Ammon's horn (tissue), 1 donor: ENCODE data around the gene LGR5.

ENCODE experiments used
- DNase-seq: peaks from one replicate; pipeline ENCODE4 v3.0.0-alpha.2; 2016; ENCODE audit warnings: low spot score

LGR5 gene

DNA sequence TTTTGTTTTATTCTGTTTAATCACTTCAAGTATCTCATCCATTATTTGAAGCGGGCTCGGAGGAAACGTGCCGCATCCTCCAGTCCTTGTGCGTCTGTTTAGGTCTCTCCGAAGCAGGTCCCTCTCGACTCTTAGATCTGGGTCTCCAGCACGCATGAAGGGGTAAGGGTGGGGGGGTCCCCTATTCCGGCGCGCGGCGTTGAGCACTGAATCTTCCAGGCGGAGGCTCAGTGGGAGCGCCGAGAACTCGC, 311 bp upstream of the LGR5 start:
- DNase-seq = no peak

DNA sequence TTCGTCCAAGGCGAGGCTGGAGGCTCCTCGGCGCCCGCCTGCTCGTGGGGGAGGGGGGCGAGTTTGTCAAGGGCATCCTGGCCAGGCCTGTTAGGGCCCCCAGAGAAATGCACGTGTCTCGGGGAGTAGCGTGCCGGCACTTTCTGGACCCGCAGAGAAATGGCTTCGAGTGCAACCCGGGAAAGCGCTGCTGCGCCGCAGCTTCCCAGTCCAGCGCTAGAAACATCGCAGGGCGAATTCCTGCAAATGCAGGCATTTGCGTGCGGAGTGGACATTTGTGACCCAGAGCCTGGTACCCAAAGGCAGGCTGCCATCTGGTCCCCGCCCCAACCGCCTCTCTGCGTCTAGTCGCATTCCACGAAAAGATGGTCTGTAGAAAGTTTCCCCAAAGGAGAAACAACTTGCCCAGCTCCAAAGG, 756 bp downstream of the LGR5 start:
- DNase-seq = no peak

DNA sequence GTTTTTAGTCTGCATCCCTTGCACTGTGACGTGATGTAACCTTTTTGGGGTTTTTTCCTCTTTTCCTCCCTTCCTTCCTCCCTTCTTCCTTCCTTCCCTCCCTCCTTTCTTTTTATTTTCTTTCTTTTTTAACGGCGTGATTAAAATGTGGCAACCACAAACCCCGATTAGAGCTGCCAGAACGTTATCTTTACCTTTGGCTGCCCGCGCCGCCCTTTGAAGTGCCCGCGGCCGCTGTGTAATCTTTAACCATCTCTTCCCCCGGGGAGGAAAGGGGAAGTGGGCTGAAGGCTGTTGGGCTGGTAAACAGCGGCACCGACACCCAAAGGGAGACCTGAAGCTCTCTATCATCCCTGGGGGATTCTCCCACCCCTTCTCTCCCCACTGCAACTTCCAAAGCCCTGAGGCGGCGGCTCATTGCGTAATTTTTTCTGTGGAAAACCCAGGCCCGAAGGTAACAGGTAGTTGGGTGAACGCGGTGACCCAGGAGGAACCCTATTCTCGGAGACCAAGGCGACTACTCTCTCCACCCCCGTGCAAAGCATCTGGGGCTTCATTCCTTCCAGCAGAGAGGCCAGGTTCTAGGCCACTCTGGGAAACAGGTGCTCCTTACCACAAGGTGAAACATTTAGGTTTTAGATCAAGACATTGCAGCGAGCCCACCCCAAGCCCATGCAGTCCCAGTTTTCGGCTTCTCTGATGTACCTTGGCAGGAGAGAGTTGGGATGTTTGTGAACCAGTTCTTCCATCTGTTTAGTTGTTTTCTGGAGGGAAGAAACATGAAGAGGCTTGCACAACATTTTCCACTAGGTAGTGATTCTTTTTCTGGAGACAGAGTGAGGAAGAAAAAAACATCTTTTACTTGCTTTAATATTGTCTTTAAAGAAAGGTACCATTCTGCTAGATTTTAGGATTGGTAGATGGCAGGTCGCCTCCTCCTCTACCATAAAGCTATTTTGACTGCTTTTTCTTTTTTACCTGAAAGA, 1.5 kb downstream of the LGR5 start:
- no peak for DNase-seq

DNA sequence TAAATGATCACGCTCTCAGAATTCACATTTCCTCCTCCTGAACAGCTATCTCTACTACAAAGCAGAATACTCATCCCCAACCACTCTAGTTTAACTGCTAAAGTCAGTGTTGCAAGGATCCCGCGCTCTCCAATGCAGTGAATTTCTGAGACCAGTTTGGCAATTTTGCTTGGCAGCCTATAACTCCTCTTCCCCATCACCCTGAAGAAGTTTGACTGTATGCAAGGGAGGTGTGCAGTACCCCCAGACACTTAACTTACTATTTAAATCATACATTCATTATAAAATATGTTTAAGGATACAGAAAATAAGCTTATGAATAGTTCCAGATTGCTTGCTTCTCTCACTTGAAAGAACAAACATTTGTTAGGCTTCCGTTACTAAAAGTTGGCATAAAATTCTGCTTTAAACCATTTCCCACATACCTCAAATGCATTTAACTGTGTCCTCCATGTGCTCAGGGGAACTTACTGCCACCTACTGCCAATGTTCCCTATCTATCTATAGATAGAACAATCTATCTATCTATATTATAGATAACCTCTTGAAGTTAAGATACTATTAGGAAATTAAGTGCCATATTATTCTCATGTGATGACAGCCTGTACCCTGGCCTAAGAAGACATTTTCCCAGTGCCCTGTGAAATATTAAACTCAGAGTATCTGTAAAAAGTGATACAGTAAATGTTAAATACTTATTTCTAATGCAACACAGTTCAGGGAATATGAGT, 2.4 kb downstream of the LGR5 start:
- DNase-seq = no peak

DNA sequence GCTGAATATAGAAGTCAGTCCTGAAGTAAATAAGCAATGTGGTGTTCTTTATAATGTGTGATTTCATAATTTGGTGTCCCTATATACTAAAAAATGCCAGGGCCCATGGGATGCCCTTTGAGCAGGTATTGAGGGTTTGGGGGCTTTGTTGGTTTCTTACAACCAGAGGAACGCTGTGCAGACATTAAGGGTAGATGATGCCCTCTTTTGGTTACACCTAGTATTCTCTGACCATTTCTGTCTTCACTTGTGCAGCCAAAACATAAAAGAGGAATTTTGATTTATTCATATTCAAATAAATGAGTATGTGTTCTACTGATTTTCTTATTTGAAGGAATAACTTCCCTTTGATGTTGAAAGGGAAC, 3.0 kb downstream of the LGR5 start:
- no peak for DNase-seq

DNA sequence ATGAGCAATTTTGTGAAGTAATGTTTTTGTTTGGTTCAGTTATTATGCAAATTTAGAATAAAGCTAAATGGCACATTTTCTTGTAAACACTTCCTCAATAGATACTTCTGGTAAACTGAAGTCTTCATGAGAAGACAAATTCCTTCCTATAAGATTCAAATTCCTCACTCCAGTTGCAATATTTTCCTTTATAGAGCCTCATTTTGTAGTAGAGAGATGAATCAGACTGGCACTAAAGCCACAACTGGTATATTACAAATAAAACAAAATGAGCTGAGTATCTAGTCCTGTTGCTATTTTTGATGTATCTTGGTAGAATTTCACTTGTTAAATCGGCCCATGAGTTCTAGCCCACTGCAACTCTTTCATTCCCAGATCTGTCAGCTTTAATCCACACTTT, 5.5 kb downstream of the LGR5 start:
- no peak for DNase-seq

DNA sequence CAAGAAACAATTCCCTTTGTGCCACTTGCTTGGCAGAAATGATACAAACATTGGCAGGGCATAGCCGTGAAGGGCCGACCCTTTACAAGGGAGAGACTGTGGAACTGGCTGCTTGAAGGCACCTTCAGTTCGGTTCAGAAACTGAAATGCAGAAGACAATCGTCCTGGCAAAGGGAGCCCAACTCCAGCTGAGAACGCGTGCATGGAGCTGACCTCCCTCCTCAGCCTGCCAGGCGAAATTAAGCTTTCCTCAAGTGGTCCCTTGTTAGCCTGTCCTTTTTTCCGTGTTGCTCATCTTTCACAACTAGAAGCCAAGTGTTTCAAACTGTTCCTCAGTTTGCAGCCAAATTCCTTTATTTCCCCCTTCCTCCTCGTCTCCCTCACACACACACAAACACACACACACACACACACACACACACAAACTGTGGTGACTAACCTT, 8.1 kb downstream of the LGR5 start:
- DNase-seq = peak; percentile 67

DNA sequence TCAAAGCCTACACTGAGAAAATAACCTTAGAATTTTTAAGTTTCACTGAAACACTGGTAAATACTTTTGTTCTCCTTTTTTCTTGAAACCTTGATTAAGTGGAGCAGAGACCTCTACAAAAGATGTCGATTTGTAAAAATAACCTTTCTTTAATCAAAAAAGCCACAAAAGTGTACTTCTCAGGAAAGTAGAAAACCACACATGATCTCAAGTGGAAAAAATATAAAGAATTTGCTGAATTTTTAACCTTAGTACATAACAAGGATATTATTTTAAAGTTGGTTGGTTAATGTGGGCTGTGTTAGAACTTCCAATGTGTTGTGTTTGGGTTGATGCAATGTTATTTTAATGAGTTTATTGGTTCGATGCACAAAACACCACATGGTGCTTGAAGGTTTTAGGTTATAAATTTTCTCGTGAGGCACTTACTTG, 8.6 kb downstream of the LGR5 start:
- no peak for DNase-seq

DNA sequence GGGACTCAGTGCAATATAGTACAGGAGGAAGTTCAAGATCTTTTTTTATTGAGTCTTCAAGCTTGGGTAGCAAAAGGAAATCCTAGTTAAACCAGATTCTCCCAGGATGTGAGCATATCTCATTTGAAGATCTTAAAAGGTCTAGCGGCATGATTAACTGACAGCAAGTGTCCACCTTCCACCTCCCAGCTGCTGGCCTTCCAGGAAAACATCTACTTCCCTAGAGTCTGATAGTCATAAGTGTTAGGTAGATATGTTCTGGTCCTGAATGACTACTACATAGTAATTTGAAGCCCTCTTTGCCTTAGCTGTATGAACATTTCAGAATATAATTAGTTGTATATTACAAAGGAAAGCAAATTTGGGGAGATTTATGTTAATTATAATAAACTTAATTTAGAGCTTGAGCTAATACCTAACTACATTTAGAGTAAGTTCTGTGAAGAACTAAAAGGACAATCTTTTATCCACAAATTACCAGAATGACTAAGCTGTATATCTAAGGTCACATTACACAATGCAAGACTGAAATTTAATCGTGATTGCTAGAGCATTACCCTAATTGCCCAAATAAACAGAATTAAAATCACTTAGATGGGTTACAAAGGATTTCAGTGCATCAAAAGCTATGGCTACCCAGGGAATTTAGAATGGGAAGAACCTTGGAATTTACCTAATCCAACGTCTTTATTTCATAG, 9.9 kb downstream of the LGR5 start:
- no peak for DNase-seq

DNA sequence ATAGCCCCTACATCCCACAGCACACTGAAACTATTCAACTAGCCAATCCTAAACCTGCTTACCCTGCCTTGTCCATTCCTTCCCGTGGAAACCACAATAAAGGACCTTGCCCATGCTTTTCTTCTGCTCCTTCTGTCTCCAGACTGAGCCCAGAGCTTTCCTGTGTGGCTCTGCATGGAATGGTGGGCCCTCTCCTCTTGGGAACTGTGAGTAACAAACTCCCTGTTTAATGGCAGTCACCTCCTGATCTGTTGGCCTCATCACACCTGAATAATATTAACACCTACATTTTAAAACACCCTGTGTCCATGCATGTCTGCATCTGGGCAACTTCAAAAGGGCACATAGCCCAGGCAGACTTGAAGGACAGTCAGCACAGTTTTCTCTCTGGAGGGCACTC, 12.4 kb downstream of the LGR5 start:
- DNase-seq = no peak

DNA sequence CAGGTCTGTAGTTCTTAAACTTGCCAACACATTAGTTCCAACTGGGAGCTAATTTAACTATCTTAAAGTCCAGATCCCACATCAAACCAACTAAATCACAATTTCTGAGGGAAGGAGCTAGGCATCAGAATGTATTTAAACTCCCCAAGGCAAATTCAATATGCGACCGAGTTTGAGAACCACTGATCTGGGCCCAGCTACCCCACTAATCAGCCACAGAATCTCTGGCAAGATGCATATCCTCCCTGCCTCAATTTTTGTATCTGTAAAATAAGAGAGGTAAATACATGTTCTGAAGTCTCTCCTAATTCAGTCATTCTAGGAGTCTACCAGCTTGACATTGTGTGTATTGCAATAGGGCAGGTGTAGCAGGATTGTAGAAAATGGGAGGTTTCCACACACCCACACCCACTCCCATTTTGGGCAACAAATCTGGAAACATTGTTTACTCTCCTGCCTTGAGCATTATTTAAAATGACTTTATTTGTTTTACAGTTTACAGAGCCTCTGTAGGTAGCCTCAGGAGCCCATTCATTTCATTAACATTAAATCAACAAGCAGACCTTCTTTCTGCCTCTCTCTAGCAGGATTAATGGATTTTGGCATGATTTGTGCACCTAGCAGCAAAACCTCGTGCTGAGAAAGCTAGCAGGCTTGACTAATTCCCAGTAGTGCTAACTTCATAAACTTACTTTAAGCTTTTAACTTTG, 15.6 kb downstream of the LGR5 start:
- no peak for DNase-seq

DNA sequence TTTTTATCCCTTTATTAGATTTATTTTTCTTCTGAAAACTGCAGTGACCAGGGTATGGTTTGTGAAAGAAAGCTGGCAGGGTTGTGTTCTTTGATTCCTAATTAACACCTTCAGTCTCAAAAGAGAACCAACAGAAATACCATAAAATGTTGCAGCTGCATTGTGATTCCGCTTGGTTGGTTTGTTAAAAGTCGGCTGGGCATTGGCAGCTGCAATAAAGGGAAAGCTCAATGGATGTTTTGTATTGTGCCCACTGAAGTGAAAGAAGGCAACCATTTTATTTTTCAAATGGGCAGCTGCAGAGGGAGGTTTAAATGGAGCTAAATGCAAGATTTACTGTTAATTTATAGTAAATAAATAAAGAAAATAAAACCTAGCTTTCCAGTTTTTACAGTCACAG, 16.7 kb downstream of the LGR5 start:
- DNase-seq = peak; percentile 76

DNA sequence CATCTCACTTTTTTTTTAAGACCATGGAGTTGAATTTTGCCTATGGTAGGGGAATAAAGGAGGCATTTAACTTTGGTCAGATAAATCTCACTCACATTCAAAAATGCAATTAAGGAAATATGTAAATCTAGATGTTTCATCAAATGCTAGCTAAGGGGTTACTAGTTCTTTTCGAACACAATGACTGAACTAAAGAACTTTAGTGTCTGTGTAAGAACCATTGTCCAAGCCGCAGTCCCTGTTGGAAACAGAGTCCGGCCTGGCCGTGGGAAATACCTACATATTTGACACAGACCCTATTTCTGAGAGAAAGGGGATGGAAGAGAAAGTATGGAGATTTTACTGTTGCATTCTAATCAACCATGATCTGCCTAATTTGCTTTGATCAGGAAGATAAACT, 17.4 kb downstream of the LGR5 start:
- no peak for DNase-seq

DNA sequence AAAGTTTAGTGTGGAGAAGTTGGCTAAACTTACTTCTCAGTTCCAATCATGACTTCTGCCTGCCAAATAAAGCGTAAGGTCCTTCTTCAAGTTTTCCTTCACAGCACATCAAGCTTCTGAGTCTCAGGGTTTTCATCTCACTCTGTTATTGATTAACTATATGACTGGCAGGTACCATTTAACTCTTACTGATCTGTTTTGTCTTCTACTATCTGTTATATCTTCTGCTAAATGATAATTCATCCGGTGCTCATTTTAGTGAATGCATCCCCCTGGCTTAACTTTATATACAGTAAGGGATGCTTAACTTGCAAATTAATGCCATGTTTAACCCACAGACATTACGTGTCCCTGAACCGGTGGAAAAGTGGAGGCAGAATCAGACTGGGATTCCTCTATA, 20.7 kb downstream of the LGR5 start:
- DNase-seq = no peak

DNA sequence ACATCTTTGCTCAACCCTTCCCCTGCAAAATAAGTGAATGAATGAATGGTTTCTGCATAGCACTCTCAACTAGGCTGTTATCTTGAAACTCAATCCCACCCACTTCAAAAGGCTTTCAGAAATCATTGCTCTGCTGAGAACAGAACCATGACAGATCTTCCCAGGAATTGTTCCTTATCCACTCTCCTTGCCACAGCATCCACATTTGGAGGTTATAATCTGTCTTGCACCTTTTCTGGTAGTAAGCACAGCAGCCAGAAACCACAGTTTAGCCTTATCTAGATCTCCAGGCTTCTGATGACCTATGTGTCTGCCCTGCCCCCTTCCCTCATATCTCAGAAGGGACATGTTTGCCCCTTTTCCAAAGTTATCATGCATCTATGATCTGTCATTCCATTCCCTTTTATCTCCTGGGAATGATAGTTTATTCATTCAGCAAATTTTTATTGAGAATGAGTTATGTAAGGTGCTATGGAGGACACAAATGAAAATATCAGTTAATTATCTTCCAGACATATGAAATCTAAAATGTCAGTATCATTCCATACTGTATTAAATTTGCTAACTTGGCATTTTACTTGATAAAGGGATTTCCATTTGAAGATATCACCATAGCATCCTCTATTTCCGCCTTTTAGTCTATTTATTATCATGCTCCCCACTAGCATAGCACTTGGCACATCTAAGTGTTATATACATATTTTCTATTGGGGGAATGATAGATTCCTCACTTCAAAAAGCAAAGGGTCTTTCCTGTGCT, 21.4 kb downstream of the LGR5 start:
- DNase-seq = no peak

DNA sequence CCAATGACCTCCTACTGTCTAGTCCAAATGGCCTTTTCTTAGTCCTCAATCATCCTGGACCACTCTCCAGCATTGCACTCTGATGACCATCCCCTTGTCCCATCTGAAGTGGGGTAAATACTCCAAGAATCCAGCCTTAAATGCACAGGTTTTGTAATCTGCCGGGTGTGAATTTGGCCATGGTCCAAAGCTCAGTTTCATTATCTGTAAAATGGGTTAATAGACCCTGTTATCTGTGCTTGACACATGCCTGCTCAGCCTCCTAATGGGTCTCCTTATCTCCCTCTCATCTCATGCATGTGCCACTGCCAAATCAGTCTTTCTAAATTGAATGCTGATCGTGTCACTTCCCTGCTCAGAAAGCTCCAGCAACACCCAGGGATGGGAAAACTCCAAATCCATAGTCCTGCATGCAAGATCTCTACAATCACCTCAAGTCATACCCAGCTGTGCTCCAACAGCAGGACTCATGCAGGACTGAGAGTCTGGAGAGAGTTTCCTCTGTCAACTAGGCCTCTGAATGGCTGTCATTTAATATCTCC, 22.3 kb downstream of the LGR5 start:
- no peak for DNase-seq

DNA sequence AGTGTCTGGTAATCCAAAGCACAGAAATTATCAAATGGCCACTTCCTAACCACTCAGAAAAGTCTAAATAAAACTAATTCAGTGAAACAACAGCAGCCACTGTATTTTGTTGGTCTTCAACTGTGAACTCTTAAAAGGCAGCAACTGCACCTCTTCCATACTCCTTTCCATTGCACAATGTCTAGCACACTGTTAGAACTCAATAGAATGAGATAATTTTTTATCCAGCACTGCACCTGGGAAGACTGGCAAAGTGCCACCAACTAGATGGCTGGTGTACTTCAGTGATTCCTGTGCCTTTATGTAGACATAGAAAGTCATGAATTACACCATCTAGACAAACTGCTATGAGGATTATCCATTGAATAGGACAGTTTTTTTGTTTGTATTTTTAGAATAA, 26.2 kb downstream of the LGR5 start:
- DNase-seq = no peak

DNA sequence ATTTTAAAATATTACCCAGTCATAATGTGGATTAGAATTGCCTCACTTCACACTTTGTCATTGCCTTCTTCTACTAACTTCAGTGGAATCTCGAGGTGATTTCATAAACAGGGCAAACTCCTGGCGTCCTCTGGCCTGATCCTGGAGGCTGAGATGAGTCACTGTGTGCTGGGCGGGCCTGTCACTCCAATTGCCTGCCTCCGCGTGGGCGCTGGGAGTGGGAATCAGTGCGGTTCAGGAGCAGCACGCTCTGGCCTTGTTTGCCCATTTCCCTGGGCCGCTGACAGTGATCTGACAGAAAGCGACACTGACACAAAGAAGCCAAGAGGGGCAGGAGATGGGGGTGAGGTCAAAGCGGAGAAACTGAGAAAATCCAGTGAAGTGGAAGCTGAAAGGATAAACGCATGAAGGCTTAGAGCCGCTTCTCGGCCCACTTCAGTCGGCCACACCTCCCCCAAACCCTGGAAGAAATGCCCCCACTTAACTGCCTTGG, 29.7 kb downstream of the LGR5 start:
- DNase-seq = no peak

DNA sequence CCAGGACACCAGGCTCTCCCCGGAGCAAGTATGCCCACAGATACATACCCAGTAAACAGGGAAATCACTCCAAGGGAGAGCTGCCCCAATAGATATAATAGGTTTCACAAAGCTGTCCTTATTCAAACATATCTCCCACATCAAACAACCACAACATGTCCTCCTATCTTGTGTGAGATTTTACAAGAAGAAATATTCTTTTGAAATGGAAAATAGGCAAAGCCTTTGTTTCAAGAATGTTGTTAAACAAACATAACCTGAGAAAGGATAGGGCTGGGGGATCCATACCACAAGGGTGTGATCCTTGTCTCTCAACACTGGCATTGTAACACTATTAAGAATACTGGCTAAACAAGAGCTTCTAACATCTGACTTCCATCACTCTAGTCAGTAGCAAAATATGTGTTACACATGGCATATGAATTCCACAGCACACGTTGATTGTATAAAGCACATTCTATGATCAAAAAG, 32.9 kb downstream of the LGR5 start:
- DNase-seq = no peak

DNA sequence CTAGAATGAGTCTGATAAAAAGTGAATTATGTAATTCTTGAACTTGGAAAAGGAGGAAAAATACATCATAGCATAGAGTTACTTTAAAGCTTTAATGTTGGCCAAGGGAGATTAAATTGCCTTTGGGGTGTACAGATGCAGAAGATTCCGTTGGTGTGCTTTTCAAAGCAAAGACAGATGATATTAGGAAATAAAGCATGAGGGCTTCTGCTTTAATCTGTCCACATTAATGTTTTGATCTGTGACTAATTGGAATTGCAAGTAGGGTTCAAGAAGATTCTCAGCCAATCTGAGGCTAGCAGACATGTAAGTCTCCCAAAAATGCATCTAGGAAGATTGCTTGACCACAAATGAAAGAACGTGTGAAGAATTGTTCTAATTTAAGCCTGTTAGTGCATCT, 35.2 kb downstream of the LGR5 start:
- DNase-seq = no peak

DNA sequence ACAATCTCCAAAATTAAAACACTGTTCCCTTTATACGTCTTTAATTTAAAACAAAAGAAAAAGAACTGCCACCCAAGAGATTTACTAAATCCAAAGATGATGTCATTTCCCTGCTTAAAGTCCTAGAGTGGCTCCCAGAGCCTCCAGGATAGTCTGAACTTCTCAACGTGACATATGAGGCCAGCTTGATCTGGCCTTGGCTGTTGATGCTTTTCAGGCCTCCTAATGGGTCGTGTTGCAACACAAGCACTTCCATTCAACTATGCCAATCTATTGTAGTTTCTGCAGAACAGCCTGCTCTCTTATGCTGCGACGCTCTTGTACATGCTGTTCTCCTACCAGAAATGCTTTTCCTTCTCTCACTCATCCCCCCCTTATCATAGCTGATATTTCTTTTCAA, 35.7 kb downstream of the LGR5 start:
- DNase-seq = peak; percentile 65
